ENCODE data around the gene C16orf87. TPM values are rescaled to one million over a fixed set of nuclear protein-coding genes. Genes with fewer than 3 reads are reported as not detected.

Gene C16orf87
- total RNA-seq: 5.5 and 7.4 TPM in 2 replicates

GRCh38 chr16:46830902-46831647 is at the start of gene C16orf87:
TSS of gene C16orf87 (minus strand) at chr16:46831180. CDS start at chr16:46831149, 31 bp downstream.

GRCh38 chr16:46747777-46748651 is 83.0 kb downstream of the C16orf87 start, which contains the start of gene MYLK3:
TSS of gene MYLK3 (minus strand) at chr16:46748344. CDS start at chr16:46748193, 151 bp downstream.

Other genes starting within 250 kb of the C16orf87 start
- gene SHCBP1, start 209.8 kb downstream of the C16orf87 start, total RNA-seq: 10.8 and 23.8 TPM in 2 replicates
- 94.7 and 114 TPM in 2 replicates for gene VPS35, start 142.0 kb downstream of the C16orf87 start, total RNA-seq
- gene ORC6, start 141.5 kb downstream of the C16orf87 start, total RNA-seq: 8.4 and 28.1 TPM in 2 replicates
- 0.16 TPM in 1 of 2 replicates, not detected in the other for gene MYLK3, start 82.8 kb downstream of the C16orf87 start, total RNA-seq
- 47.4 and 48.8 TPM in 2 replicates for gene GPT2, start 53.2 kb upstream of the C16orf87 start, total RNA-seq
- gene DNAJA2, start 142.5 kb upstream of the C16orf87 start, total RNA-seq: 57.7 and 59.9 TPM in 2 replicates